Lower leg skin (tissue), 3 donors: ENCODE results near the gene CLEC11A.

Experiments used
- POLR2A ChIP-seq, 2 donors: fragments of 450-650 bp; IDR thresholded peaks; one replicate each; pipeline ENCODE4 v1.6.1; 2016 to 2017; ENCODE audit warnings: antibody characterized with exemption in 2 of 2, mild to moderate bottlenecking in 1 of 2, moderate library complexity in 1 of 2
- TF ChIP-seq, protein P1 (sequence below), 3 donors: fragments of 450-650 bp; IDR thresholded peaks; one replicate each; pipeline ENCODE4 v1.5.1; 2016; ENCODE audit warnings: antibody characterized with exemption in 3 of 3, mild to moderate bottlenecking in 3 of 3, moderate library complexity in 2 of 3

DNA sequence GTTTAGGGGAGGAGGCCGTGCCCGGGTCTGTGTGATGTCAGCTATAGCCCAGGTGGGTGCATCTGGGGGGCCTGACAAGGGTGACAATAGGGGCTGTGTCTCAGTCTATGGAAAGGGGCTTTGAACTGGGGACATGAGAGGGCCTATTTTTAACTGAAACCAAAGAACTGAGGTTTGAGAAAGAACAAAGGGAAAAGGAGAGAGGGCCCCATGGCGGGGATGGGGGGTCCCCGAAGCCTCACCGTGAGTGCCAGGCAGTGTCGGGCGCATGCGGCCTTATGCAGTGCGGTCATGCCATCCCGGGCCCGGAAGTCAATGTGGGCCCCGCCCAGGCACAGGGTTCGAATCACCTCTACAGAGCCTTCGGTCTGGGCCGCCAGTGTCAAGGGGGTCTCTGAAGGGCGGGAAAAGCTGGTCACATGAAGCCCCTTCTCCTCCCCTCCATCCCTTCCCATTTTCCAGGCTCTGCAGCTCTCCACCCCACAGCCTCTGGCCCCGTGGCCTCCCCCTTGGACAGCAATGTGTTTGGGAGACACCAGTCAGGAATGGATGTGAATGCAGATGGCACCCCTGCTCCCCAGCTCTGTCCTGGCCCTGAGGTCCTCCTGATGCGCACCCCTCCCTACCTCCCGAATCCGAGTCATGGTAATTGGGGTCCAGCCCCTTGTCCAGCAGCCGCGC is 9.5 kb upstream of the CLEC11A start:
- TF ChIP-seq, protein P1, sequence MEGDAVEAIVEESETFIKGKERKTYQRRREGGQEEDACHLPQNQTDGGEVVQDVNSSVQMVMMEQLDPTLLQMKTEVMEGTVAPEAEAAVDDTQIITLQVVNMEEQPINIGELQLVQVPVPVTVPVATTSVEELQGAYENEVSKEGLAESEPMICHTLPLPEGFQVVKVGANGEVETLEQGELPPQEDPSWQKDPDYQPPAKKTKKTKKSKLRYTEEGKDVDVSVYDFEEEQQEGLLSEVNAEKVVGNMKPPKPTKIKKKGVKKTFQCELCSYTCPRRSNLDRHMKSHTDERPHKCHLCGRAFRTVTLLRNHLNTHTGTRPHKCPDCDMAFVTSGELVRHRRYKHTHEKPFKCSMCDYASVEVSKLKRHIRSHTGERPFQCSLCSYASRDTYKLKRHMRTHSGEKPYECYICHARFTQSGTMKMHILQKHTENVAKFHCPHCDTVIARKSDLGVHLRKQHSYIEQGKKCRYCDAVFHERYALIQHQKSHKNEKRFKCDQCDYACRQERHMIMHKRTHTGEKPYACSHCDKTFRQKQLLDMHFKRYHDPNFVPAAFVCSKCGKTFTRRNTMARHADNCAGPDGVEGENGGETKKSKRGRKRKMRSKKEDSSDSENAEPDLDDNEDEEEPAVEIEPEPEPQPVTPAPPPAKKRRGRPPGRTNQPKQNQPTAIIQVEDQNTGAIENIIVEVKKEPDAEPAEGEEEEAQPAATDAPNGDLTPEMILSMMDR (IDR thresholded peaks at IDR 0.05): no peak
- no peak for TF ChIP-seq POLR2A (IDR thresholded peaks at IDR 0.05)
